Panc1 (cell line): ENCODE data around the gene DGKD.

ENCODE experiments used
- TF ChIP-seq, protein P1 (sequence below): fragments of 450-650 bp; IDR thresholded peaks from 2 replicates; pipeline ENCODE4 v1.5.1; 2017; ENCODE audit warnings: mild to moderate bottlenecking
- TF ChIP-seq, protein P2 (sequence below), 2 experiments: IDR thresholded peaks; 2 replicates each; pipeline ENCODE4 v1.6.1; 2011 to 2012; ENCODE audit warnings: low read depth in 2 of 2, control low read depth in 1 of 2, low read length in 1 of 2, mild to moderate bottlenecking in 1 of 2, moderate library complexity in 1 of 2; ENCODE audit not compliant: insufficient read depth in 1 of 2

DNA sequence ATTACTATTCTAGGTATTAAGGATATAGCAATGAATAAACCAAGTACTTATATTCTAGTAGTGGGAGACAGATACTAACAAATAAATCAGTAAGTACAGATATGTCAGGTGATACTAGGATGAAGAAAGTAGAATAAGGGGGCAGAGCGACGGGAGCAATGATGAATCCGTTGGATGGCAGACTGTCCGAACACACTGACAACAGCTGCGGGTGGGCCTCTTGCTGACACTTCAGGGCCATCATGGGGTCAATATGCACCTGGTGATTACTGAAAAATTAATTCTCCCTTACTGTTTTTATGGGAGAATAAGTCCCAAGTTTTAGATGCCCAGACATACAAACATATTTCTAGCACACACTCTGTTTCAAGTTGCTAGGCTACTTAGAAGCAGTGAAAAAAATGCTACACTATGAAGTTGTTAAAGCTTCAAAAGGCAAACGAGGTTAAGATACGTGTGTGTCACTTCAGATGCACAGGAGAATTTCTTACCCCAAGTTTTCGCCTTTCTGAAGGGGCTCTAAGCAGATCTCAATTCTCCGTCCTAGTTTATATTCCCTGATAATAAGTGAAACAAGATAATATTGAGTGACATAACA, 133.6 kb downstream of the DGKD start:
- TF ChIP-seq, protein P1, sequence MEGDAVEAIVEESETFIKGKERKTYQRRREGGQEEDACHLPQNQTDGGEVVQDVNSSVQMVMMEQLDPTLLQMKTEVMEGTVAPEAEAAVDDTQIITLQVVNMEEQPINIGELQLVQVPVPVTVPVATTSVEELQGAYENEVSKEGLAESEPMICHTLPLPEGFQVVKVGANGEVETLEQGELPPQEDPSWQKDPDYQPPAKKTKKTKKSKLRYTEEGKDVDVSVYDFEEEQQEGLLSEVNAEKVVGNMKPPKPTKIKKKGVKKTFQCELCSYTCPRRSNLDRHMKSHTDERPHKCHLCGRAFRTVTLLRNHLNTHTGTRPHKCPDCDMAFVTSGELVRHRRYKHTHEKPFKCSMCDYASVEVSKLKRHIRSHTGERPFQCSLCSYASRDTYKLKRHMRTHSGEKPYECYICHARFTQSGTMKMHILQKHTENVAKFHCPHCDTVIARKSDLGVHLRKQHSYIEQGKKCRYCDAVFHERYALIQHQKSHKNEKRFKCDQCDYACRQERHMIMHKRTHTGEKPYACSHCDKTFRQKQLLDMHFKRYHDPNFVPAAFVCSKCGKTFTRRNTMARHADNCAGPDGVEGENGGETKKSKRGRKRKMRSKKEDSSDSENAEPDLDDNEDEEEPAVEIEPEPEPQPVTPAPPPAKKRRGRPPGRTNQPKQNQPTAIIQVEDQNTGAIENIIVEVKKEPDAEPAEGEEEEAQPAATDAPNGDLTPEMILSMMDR: no peak
- TF ChIP-seq, protein P2, sequence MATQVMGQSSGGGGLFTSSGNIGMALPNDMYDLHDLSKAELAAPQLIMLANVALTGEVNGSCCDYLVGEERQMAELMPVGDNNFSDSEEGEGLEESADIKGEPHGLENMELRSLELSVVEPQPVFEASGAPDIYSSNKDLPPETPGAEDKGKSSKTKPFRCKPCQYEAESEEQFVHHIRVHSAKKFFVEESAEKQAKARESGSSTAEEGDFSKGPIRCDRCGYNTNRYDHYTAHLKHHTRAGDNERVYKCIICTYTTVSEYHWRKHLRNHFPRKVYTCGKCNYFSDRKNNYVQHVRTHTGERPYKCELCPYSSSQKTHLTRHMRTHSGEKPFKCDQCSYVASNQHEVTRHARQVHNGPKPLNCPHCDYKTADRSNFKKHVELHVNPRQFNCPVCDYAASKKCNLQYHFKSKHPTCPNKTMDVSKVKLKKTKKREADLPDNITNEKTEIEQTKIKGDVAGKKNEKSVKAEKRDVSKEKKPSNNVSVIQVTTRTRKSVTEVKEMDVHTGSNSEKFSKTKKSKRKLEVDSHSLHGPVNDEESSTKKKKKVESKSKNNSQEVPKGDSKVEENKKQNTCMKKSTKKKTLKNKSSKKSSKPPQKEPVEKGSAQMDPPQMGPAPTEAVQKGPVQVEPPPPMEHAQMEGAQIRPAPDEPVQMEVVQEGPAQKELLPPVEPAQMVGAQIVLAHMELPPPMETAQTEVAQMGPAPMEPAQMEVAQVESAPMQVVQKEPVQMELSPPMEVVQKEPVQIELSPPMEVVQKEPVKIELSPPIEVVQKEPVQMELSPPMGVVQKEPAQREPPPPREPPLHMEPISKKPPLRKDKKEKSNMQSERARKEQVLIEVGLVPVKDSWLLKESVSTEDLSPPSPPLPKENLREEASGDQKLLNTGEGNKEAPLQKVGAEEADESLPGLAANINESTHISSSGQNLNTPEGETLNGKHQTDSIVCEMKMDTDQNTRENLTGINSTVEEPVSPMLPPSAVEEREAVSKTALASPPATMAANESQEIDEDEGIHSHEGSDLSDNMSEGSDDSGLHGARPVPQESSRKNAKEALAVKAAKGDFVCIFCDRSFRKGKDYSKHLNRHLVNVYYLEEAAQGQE (IDR thresholded peaks at IDR 0.05; ENCODE audit: insufficient read depth in 1 of 2, low read depth in 2 of 2, low read length in 1 of 2): no peak
